HepG2 (cell line): ENCODE data around the gene CCNL1. TPM values are rescaled to one million over a fixed set of nuclear protein-coding genes. Genes with fewer than 3 reads are reported as not detected.

Source experiments
- CENPX ChIP-seq: sonication (generic); formaldehyde crosslinking; IDR thresholded peaks from 2 replicates; pipeline ENCODE4 v1.9.0; 2021; ENCODE audit warnings: mild to moderate bottlenecking, missing genetic modification reagents, moderate library complexity
- IKZF1 ChIP-seq: fragments of 450-650 bp; IDR thresholded peaks from 2 replicates; pipeline ENCODE4 v1.7.1; 2016
- JDP2 ChIP-seq: sonication (generic); formaldehyde crosslinking; IDR thresholded peaks from 2 replicates; pipeline ENCODE4 v1.8.1; 2022; ENCODE audit warnings: missing genetic modification reagents, borderline replicate concordance
- NFRKB ChIP-seq: fragments of 450-650 bp; IDR thresholded peaks from 2 replicates; pipeline ENCODE4 v1.6.1; 2017
- NKX3-1 ChIP-seq: sonication (generic); formaldehyde crosslinking; IDR thresholded peaks from 2 replicates; pipeline ENCODE4 v1.5.0; 2020; ENCODE audit warnings: missing genetic modification reagents
- TBX2 ChIP-seq: sonication (generic); formaldehyde crosslinking; IDR thresholded peaks from 2 replicates; pipeline ENCODE4 v1.5.0; 2020; ENCODE audit warnings: missing genetic modification reagents, mild to moderate bottlenecking, borderline replicate concordance
- ZFP62 ChIP-seq: sonication (generic); formaldehyde crosslinking; IDR thresholded peaks from 2 replicates; pipeline ENCODE4 v1.4.0; 2020; ENCODE audit warnings: missing genetic modification reagents
- ZNF30 ChIP-seq: sonication (generic); formaldehyde crosslinking; IDR thresholded peaks from 2 replicates; pipeline ENCODE4 v1.5.0; 2020; ENCODE audit warnings: mild to moderate bottlenecking, missing genetic modification reagents
- ZNF354B ChIP-seq: sonication (generic); formaldehyde crosslinking; IDR thresholded peaks from 2 replicates; pipeline ENCODE4 v1.8.0; 2022; ENCODE audit warnings: mild to moderate bottlenecking, missing genetic modification reagents
- ZNF790 ChIP-seq: sonication (generic); formaldehyde crosslinking; IDR thresholded peaks from 2 replicates; pipeline ENCODE4 v1.8.0; 2022; ENCODE audit warnings: missing genetic modification reagents, mild to moderate bottlenecking, borderline replicate concordance
- polyA plus RNA-seq, 8 experiments: library from polyadenylated mRNA; depleted of rRNA in 3 of 8; stranded (reverse) in 7 of 8; unstranded in 1 of 8; fragments of >200 nt; fragmentation: Illumina TruSeq in 4 of 8; extraction: Trizol in 4 of 8; gene quantifications; 2 replicates each; pipeline versions ENCODE4 v1.2.1 to v1.2.3, GENCODE V29; 2011 to 2016; ENCODE audit warnings: low read depth in 4 of 8, missing spikeins in 1 of 8, mixed read lengths in 1 of 8; ENCODE audit not compliant: insufficient read depth in 1 of 8
- total RNA-seq, 5 experiments: library from RNA; depleted of rRNA; stranded (reverse); fragments of >200 nt; fragmentation: Illumina TruSeq; extraction: Trizol; gene quantifications; 2 replicates each; pipeline ENCODE4 v1.2.3, GENCODE V29; 2016; ENCODE audit warnings: low read depth in 1 of 5
- TF ChIP-seq, protein P1 (sequence below): sonication (generic); formaldehyde crosslinking; IDR thresholded peaks from 2 replicates; pipeline ENCODE4 v1.8.1; 2023; ENCODE audit warnings: mild to moderate bottlenecking, missing genetic modification reagents
- TF ChIP-seq, protein P2 (sequence below): sonication (generic); formaldehyde crosslinking; IDR thresholded peaks from 2 replicates; pipeline ENCODE4 v1.4.0; 2020; ENCODE audit warnings: missing genetic modification reagents
- TF ChIP-seq, protein P3 (sequence below): sonication (generic); formaldehyde crosslinking; IDR thresholded peaks from 2 replicates; pipeline ENCODE4 v1.4.0; 2020; ENCODE audit warnings: missing genetic modification reagents, borderline replicate concordance
- TF ChIP-seq, protein P4 (sequence below): sonication (generic); formaldehyde crosslinking; IDR thresholded peaks from 2 replicates; pipeline ENCODE4 v1.8.0; 2022; ENCODE audit warnings: missing genetic modification reagents, mild to moderate bottlenecking, moderate library complexity, borderline replicate concordance
- TF ChIP-seq, protein P5 (sequence below): sonication (generic); formaldehyde crosslinking; IDR thresholded peaks from 2 replicates; pipeline ENCODE4 v1.5.0; 2020; ENCODE audit warnings: mild to moderate bottlenecking, missing genetic modification reagents

Gene CCNL1
- total and polyA plus RNA-seq, 2 of the 13 experiments (the other 11 are each of a cell fraction or from before 2014, with no cell fraction given), result 151 to 303 TPM

DNA sequence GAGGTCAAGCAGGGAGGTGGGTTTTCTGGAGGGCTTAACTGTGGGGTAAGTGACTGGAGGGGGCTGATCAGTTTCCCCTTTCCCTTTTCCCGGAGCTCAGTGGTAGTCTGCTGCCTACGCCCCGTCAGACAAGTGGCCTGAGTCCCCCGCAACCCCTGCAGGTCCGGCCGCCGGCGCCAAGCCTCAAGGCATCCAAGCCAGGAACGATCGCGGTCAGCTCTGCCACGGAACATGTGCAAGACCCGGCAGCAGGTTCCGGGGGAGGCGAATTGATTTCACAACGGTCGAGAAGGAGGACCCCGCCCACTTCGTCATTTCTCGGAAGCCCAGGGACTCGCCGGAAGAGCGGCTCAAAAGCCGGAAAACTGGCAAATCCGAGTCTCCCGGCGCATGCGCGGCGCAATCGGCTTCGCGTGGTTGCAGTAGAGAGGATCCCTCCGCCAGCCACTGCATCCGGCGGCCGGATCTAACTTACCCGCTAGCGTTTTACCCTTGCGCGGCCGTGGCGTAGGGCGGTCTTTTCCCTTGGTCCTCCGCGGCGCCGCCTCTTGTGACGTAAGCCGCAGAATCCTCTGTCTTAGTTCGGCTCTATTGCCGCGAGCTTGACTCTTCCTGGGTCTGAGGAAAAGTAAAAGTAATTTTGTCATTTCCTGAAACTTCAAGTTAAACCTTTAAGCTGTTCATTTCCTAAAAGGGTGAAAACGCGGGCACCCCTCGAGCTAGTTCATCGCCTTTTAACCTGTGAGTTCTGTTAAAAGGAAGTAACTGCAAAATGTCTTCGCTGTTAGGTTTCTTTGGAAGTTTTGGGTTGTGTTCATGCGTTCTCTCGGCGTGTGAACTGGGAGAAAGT, 14.9 kb upstream of the CCNL1 start (continued):
- TF ChIP-seq, protein P1, sequence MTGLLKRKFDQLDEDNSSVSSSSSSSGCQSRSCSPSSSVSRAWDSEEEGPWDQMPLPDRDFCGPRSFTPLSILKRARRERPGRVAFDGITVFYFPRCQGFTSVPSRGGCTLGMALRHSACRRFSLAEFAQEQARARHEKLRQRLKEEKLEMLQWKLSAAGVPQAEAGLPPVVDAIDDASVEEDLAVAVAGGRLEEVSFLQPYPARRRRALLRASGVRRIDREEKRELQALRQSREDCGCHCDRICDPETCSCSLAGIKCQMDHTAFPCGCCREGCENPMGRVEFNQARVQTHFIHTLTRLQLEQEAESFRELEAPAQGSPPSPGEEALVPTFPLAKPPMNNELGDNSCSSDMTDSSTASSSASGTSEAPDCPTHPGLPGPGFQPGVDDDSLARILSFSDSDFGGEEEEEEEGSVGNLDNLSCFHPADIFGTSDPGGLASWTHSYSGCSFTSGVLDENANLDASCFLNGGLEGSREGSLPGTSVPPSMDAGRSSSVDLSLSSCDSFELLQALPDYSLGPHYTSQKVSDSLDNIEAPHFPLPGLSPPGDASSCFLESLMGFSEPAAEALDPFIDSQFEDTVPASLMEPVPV (CRISPR knock-in tag), result peak; percentile 86; the same call in 1 of the 2 replicates
- TF ChIP-seq, protein P2, sequence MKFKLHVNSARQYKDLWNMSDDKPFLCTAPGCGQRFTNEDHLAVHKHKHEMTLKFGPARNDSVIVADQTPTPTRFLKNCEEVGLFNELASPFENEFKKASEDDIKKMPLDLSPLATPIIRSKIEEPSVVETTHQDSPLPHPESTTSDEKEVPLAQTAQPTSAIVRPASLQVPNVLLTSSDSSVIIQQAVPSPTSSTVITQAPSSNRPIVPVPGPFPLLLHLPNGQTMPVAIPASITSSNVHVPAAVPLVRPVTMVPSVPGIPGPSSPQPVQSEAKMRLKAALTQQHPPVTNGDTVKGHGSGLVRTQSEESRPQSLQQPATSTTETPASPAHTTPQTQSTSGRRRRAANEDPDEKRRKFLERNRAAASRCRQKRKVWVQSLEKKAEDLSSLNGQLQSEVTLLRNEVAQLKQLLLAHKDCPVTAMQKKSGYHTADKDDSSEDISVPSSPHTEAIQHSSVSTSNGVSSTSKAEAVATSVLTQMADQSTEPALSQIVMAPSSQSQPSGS (CRISPR knock-in tag), result peak; percentile 98
- TF ChIP-seq, protein P3, sequence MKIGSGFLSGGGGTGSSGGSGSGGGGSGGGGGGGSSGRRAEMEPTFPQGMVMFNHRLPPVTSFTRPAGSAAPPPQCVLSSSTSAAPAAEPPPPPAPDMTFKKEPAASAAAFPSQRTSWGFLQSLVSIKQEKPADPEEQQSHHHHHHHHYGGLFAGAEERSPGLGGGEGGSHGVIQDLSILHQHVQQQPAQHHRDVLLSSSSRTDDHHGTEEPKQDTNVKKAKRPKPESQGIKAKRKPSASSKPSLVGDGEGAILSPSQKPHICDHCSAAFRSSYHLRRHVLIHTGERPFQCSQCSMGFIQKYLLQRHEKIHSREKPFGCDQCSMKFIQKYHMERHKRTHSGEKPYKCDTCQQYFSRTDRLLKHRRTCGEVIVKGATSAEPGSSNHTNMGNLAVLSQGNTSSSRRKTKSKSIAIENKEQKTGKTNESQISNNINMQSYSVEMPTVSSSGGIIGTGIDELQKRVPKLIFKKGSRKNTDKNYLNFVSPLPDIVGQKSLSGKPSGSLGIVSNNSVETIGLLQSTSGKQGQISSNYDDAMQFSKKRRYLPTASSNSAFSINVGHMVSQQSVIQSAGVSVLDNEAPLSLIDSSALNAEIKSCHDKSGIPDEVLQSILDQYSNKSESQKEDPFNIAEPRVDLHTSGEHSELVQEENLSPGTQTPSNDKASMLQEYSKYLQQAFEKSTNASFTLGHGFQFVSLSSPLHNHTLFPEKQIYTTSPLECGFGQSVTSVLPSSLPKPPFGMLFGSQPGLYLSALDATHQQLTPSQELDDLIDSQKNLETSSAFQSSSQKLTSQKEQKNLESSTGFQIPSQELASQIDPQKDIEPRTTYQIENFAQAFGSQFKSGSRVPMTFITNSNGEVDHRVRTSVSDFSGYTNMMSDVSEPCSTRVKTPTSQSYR (CRISPR knock-in tag), result peak; percentile 69; the same call in 1 of the 2 replicates
- TF ChIP-seq IKZF1, result no peak
- TF ChIP-seq ZNF790 (CRISPR knock-in tag), result no peak; the same call in 1 of the 2 replicates
- no peak for TF ChIP-seq NFRKB
- TF ChIP-seq, protein P4, sequence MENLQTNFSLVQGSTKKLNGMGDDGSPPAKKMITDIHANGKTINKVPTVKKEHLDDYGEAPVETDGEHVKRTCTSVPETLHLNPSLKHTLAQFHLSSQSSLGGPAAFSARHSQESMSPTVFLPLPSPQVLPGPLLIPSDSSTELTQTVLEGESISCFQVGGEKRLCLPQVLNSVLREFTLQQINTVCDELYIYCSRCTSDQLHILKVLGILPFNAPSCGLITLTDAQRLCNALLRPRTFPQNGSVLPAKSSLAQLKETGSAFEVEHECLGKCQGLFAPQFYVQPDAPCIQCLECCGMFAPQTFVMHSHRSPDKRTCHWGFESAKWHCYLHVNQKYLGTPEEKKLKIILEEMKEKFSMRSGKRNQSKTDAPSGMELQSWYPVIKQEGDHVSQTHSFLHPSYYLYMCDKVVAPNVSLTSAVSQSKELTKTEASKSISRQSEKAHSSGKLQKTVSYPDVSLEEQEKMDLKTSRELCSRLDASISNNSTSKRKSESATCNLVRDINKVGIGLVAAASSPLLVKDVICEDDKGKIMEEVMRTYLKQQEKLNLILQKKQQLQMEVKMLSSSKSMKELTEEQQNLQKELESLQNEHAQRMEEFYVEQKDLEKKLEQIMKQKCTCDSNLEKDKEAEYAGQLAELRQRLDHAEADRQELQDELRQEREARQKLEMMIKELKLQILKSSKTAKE, result peak; percentile 47
- no peak; the same call in 1 of the 2 replicates for TF ChIP-seq JDP2
- TF ChIP-seq ZNF30 (CRISPR knock-in tag), result no peak
- no peak for TF ChIP-seq ZFP62 (CRISPR knock-in tag)
- TF ChIP-seq ZNF354B (CRISPR knock-in tag), result 0 out of 2 replicates have a peak, but pooled peaks have one; percentile 13
- TF ChIP-seq CENPX (CRISPR knock-in tag), result no peak
- peak; percentile 71 for TF ChIP-seq NKX3-1 (CRISPR knock-in tag)
- TF ChIP-seq, protein P5, sequence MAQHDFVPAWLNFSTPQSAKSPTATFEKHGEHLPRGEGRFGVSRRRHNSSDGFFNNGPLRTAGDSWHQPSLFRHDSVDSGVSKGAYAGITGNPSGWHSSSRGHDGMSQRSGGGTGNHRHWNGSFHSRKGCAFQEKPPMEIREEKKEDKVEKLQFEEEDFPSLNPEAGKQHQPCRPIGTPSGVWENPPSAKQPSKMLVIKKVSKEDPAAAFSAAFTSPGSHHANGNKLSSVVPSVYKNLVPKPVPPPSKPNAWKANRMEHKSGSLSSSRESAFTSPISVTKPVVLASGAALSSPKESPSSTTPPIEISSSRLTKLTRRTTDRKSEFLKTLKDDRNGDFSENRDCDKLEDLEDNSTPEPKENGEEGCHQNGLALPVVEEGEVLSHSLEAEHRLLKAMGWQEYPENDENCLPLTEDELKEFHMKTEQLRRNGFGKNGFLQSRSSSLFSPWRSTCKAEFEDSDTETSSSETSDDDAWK, result no peak
- peak; percentile 93; the same call in 1 of the 2 replicates for TF ChIP-seq TBX2 (CRISPR knock-in tag)
